HG03342 (cell line): Measurements from ENCODE around the gene TARS2.
A peak's percentile ranks its signal among the peaks of the same experiment; 100 is the strongest.

Experiments
- ATAC-seq: cut with Tn5 transposase; IDR thresholded peaks from one replicate; pipeline ENCODE4 v1.9.1; 2021; ENCODE audit warnings: mild to moderate bottlenecking, moderate library complexity; ENCODE audit not compliant: unreplicated experiment

TARS2 gene

DNA sequence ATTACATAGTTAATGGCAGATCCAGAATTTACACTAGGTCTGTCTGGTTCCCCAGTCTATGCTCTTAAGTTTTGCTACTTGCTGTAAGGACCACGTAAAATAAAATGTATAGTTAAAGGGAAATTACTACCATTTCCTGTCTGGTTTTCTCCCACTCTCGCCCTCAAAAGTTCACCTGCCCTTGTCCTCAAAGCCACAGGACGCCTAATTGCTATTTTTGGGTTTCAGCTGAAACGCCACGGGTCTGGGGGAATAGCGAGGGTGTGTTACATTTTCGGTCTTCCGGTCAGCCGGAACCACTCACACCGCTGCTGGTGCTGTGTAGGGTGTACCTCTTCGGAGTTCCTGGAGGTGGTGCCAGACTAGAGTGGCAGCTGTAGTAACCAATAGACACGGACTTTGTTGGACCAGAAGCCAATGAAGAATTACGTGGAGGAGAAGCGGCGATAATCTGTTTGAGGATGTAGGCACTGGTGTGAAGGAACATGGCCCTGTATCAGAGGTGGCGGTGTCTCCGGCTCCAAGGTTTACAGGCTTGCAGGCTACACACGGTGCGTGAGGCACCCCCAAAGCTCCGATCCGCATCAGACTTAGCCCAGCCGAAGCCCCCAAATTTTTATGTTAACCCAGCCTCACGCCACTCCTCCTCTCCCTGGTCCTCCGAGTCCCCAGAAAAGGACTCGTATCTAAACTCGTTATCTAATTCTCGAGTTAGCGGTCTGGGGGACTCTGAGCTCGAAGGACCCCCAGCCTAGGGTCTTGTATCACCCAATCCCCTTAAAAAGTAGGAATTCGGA, at the start of gene TARS2:
TSS of gene TARS2 (plus strand) at position 454 of the 797 bp plus-strand sequence. CDS start at position 486, 32 bp downstream.
- peak; percentile 99 for ATAC-seq

- ATAC-seq = no peak
Measured at GRCh38 chr1:150441121-150441520, 46.1 kb upstream of the TARS2 start.

DNA sequence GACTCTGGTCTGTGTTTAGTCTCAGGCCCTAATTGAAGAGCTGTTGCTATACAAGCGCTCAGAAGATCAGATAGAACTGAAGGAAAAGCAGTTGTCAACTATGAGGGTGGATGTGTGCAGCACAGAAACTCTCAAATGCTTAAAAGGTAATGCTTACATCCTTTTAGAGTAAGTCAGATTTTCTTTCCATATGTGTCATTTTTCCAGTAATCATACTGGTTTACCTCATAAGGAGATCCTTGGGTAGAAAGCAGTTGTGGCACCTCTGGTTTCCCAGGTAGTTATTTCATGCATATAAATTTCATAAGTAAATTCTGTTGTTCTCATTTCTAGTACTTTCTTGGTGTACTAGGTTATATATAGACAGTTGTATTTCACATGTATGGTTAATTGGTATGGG, 43.0 kb upstream of the TARS2 start:
- ATAC-seq = no peak

DNA sequence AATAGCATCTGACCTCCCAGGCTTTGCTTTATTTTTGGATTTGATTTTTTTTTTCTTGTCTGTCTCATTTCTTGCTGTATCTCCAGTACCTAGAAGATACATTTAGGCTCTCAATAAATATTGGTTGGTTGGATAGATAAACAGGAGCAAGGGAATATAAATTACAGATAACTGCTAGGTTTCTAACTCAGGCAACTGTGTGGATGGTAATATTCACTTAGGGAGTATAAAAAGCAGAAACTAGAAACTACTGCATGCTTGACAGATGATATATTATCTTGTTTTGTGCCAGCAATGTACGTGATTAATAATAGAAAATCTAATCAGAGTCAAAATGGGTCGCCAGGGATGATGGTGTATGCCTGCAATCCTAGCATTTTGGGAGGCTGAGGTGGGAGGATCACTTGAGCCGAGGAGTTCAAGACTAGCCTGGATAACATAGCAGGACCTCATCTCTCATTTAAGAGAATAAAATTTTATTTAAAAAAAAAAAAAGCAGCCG, 31.0 kb upstream of the TARS2 start:
- ATAC-seq = no peak

- no peak for ATAC-seq
Measured at GRCh38 chr1:150464422-150464826, 22.8 kb upstream of the TARS2 start.

GRCh38 chr1:150466964-150467363, 20.3 kb upstream of the TARS2 start:
- ATAC-seq = no peak

DNA sequence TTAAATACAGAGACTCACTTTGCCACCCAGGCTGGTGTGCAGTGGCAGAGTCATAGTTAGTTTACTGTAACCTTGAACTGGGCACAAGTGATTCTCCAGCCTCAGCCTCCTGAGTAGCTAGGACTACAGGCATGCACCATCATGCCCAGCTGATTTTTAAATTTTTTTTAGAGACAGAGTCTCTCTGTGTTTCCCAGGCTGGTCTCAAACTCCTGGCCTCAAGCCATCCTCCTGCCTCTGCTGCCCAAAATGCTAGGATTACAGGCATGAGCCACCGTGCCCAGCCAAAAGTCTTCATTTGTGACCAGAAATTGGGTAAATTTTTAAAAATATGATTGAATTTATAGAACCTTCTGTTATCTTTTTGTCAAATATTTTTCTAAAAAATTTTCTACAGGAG, 17.9 kb upstream of the TARS2 start:
- no peak for ATAC-seq

DNA sequence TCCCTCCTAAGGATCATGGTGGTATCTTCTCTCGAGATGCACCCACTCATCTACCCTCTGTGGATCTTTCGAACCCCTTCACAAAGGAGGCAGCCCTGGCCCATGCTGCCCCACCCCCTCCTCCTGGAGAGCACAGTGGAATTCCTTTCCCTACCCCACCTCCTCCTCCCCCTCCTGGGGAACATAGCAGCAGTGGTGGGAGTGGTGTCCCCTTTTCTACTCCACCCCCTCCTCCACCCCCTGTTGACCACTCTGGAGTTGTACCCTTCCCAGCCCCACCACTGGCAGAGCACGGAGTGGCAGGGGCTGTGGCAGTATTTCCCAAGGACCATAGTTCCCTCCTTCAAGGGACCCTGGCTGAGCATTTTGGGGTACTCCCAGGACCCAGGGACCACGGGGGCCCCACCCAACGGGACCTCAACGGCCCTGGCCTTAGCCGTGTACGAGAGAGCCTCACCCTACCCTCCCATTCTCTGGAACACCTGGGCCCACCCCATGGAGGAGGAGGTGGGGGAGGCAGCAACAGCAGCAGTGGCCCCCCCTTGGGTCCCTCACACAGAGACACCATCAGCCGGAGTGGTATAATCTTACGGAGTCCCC, 14.5 kb upstream of the TARS2 start:
- ATAC-seq = no peak

DNA sequence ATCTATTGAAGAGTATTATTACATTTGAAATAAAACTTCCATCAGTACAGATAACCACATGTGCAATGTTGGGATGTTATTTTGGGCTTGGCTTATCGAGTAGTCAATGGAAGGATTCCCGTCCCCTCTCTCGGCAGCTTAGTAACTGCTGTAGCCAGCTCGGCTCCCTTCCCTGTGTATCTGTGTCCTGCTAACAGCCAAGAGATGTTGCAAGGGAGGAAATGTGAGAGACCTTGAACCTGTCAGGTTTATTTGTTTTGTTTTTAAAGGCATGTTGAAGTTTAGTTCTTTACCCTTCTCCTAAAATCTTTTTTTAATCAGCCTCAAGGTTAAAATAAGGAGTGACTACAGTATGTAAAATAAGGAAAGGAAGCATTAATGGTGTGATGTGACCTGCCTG, 13.6 kb upstream of the TARS2 start:
- ATAC-seq = no peak

DNA sequence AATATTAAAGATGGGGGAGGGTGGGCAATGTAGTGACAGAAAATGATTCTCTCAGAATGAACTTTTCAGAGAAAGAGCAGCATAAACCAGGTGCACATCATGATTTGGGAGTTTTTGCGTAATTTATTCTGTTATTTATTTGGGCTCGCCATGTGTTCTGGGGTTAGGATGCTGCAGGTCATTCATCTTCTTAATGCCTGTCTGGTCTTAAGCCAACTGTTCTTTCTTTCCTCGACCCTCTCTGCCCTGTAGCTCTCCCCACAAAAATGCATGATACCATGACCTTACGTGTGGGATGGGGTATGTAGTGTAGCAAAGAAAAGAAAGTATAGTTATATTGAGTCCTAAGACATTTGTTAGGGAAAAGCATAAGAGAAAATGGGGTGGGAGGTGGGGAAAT, 12.3 kb upstream of the TARS2 start:
- ATAC-seq = no peak

- ATAC-seq = no peak
Measured at GRCh38 chr1:150476754-150477153, 10.5 kb upstream of the TARS2 start.

- ATAC-seq = no peak
Measured at GRCh38 chr1:150477320-150477719, 9.9 kb upstream of the TARS2 start.

- no peak for ATAC-seq
Measured at GRCh38 chr1:150477733-150478132, 9.5 kb upstream of the TARS2 start.

DNA sequence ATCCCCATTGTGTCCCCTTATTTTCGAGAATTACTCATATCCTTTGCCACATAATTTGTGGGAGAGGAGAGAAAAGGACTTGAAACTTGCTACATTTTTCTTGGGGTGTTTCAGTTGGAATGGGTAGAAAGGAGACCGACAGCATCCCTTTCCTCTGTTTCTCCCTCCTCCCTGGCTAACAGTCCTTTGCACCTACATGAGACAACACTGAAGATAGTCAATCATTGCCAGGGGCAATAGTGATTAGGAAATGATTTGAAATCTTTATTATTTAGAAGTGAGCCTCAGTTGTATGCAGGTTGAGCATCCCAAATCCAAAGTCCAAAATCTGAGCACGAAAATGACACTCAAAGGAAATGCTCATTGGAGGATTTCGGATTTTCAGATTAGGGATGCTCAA, 7.8 kb upstream of the TARS2 start:
- ATAC-seq = no peak

- ATAC-seq = no peak
Measured at GRCh38 chr1:150479927-150480352, 7.3 kb upstream of the TARS2 start.

DNA sequence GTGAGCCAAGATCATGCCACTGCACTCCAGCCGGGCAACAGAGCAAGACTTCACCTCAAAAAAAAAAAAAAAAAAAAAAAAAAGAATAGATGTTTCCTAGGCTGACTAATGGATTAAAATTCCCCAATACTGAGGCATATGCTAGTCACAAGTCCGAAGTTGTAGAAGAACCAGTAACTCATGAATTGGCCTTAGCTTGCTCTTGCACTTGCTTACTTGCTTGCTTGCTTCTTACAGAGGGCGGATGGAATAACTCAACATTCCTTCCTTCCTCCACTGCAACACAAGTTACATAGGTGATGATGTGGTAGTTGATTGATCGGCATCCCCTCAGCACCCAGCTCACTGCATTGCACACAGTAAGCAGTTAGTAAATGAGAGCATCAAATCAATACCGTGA, 2.8 kb upstream of the TARS2 start:
- ATAC-seq = no peak

GRCh38 chr1:150484861-150485260, 2.4 kb upstream of the TARS2 start:
- no peak for ATAC-seq

GRCh38 chr1:150487763-150488115, 520 bp downstream of the TARS2 start:
- ATAC-seq = no peak

DNA sequence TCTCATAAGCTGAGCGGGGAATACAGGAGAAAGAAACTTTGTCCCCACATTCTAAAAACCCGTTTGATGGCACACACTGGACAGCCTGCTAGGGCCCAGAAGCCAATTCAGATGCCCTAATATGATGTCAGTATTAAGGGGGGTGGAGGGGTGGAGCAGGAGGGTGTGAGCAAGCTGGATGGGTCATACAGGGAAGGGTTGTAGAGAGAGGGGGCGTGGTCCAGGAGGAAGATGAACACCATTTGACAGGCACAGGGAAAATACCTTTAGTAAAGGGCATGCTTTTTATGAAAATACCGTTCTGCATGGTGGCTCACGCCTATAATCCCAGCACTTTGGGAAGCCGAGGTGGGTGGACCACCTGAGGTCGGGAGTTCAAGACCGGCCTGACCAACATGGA, 6.0 kb downstream of the TARS2 start:
- no peak for ATAC-seq

GRCh38 chr1:150498342-150498741, 11.1 kb downstream of the TARS2 start:
- ATAC-seq = no peak

GRCh38 chr1:150505431-150505830, 18.2 kb downstream of the TARS2 start:
- no peak for ATAC-seq
